Naive thymus-derived CD4-positive, alpha-beta T cell (primary cell): Measurements from ENCODE around the gene ITGA6. TPM values are rescaled to one million over a fixed set of nuclear protein-coding genes. Genes with fewer than 3 reads are reported as not detected.

Source experiments
- ATAC-seq: fragments of 150-1000 bp; cut with Tn5 transposase; 2 replicates; pipeline ENCODE4 v1.10.0; 2021; ENCODE audit warnings: mild to moderate bottlenecking, moderate library complexity
- CTCF ChIA-PET: fragments of 350-600 bp; sonication (Branson Sonifier 250); formaldehyde crosslinking; loops from one replicate; lab custom pipeline; 2021; ENCODE audit warnings: antibody characterized with exemption; lab: Charles Lee
- POLR2A ChIA-PET: fragments of 350-600 bp; sonication (Branson Sonifier 250); formaldehyde crosslinking; loops from one replicate; lab custom pipeline; 2021; ENCODE audit warnings: antibody characterized with exemption, inconsistent platforms; lab: Charles Lee
- DNase-seq, 9 donors: peaks; one replicate each; pipeline versions ENCODE4 v3.0.0 to v3.0.0-alpha.2; 2020 to 2022; ENCODE audit warnings: mixed read lengths in 1 of 9
- H3K27ac ChIP-seq: one replicate; pipeline ENCODE4 v1.7.0; 2013; ENCODE audit warnings: mild to moderate bottlenecking, low read depth, low read length, moderate library complexity
- H3K27me3 ChIP-seq, 2 donors: one replicate each; pipeline ENCODE4 v1.7.0; 2013; ENCODE audit warnings: low read length in 2 of 2, mild to moderate bottlenecking in 2 of 2, moderate library complexity in 2 of 2; ENCODE audit not compliant: control insufficient read depth in 2 of 2, insufficient read depth in 2 of 2
- H3K36me3 ChIP-seq, 3 experiments: 1 replicate in 2 of 3; 2 replicates in 1 of 3; pipeline ENCODE4 v1.7.0; 2013; ENCODE audit warnings: low read length in 3 of 3, mild to moderate bottlenecking in 3 of 3, moderate library complexity in 1 of 3; ENCODE audit not compliant: insufficient read depth in 3 of 3, control insufficient read depth in 2 of 3
- H3K4me1 ChIP-seq, 2 donors: one replicate each; pipeline ENCODE4 v1.7.0; 2013; ENCODE audit warnings: low read length in 2 of 2, mild to moderate bottlenecking in 2 of 2, moderate library complexity in 1 of 2; ENCODE audit not compliant: control insufficient read depth in 2 of 2, insufficient read depth in 2 of 2
- H3K4me3 ChIP-seq: 2 replicates; pipeline ENCODE4 v1.7.0; 2013; ENCODE audit warnings: mild to moderate bottlenecking, low read length
- H3K9me3 ChIP-seq, 3 experiments: 1 replicate in 2 of 3; 2 replicates in 1 of 3; pipeline ENCODE4 v1.7.0; 2013; ENCODE audit warnings: low read length in 3 of 3; ENCODE audit not compliant: control insufficient read depth in 2 of 3
- H3K27ac Mint-ChIP-seq, 9 donors: one replicate each; pipeline ENCODE4 v1.8.0; 2020 to 2022; ENCODE audit warnings: mixed read lengths in 9 of 9, mild to moderate bottlenecking in 8 of 9, moderate library complexity in 5 of 9, inconsistent platforms in 2 of 9
- H3K27me3 Mint-ChIP-seq, 5 donors: one replicate each; pipeline ENCODE4 v1.8.0; 2021 to 2022; ENCODE audit warnings: mixed read lengths in 5 of 5, mild to moderate bottlenecking in 1 of 5
- H3K36me3 Mint-ChIP-seq, 5 donors: one replicate each; pipeline ENCODE4 v1.8.0; 2020 to 2022; ENCODE audit warnings: mixed read lengths in 5 of 5, mild to moderate bottlenecking in 3 of 5, inconsistent platforms in 1 of 5
- H3K4me1 Mint-ChIP-seq, 7 donors: one replicate each; pipeline ENCODE4 v1.8.0; 2020 to 2022; ENCODE audit warnings: mixed read lengths in 7 of 7, mild to moderate bottlenecking in 3 of 7, inconsistent platforms in 1 of 7
- H3K4me3 Mint-ChIP-seq, 10 donors: one replicate each; pipeline ENCODE4 v1.8.0; 2020 to 2022; ENCODE audit warnings: mild to moderate bottlenecking in 10 of 10, mixed read lengths in 10 of 10, moderate library complexity in 6 of 10, inconsistent platforms in 2 of 10
- H3K9me3 Mint-ChIP-seq, 11 donors: one replicate each; pipeline ENCODE4 v1.8.0; 2020 to 2022; ENCODE audit warnings: mixed read lengths in 11 of 11, mild to moderate bottlenecking in 4 of 11, inconsistent platforms in 1 of 11, moderate library complexity in 1 of 11
- intact Hi-C, 2 donors: fragments of 100-400 bp; cut with micrococcal nuclease; formaldehyde crosslinking; loops; one replicate each; pipeline ENCODE4 v1.15.1; 2023
- polyA plus RNA-seq, 2 donors: library from polyadenylated mRNA; unstranded; fragments of 300-500 nt; fragmentation: Illumina TruSeq; gene quantifications; one replicate each; pipeline ENCODE4 v1.2.3, GENCODE V29; 2021
- total RNA-seq, 6 experiments: library from RNA in 5 of 6; stranded (reverse) in 5 of 6; gene quantifications; 1 replicate in 5 of 6; 2 replicates in 1 of 6; pipeline ENCODE4 v1.2.3 and lab custom pipeline; 2021 to 2026

The ITGA6 gene
- total and polyA plus RNA-seq, 7 experiments from 2014 or later: 13.1 to 179 (median 132) TPM

- Mint-ChIP-seq H3K9me3 (no peaks in the 10 kb centered on the region), H3K36me3 (peaks cover 0 to 26% (median 20%) of the 10 kb centered on the region in 5 donors), H3K4me1 (peaks cover 19 to 96% (median 91%) of the 10 kb centered on the region in 7 donors), H3K4me3 (peak overlapping the region in 8 of 10 donors; percentile 14 to 72 (median 48)), H3K27me3 (peaks cover 0 to 21% (median 0%) of the 10 kb centered on the region in 5 donors), H3K27ac (peak overlapping the region in 8 of 9 donors; percentile 13 to 98 (median 84))
- ChIA-PET CTCF (interaction anchor here (15.5 kb wide), 1 partner anchor 19 kb away, joined by 673 read pairs; the partner anchor contains the start of gene ITGA6), POLR2A (interaction anchor here (0.7 to 33.2 kb wide), 2 partner anchors 20 to 357 kb away, joined by 3 to 862 read pairs; partner anchors contain the start of gene ITGA6)
- ATAC-seq: no peak
- intact Hi-C loops: loop anchor here in 1 of 2 donors (1.0 kb wide), 1 partner anchor 12 kb away; no protein-coding TSS in a partner anchor
- no peaks in the 10 kb centered on the region for H3K9me3 ChIP-seq
- H3K4me3 ChIP-seq: no peak overlapping the region
- peaks cover 0 to 15% (median 0%) of the 10 kb centered on the region in 3 experiments for H3K36me3 ChIP-seq
- no peak overlapping the region for H3K27ac ChIP-seq
- no peak for DNase-seq
- peaks cover 4 to 79% of the 10 kb centered on the region in 2 donors for H3K4me1 ChIP-seq
- no peaks in the 10 kb centered on the region for H3K27me3 ChIP-seq
These were observed 27.2 kb downstream of the ITGA6 start for GRCh38 chr2:172454404-172455120.

GRCh38 chr2:172455121-172455515 is 27.7 kb downstream of the ITGA6 start:
- Histone ChIP-seq H3K9me3 (no peaks in the 10 kb centered on the region), H3K36me3 (peaks cover 0 to 15% (median 0%) of the 10 kb centered on the region in 3 experiments), H3K4me1 (peaks cover 9 to 79% of the 10 kb centered on the region in 2 donors), H3K4me3 (no peak overlapping the region), H3K27me3 (no peaks in the 10 kb centered on the region), H3K27ac (no peak overlapping the region)
- ChIA-PET CTCF (interaction anchor here (0.6 to 15.5 kb wide), 2 partner anchors 20 to 175 kb away, joined by 3 to 673 read pairs; partner anchors contain the start of gene ITGA6), POLR2A (interaction anchor here (33.2 kb wide), 1 partner anchor 20 kb away, joined by 862 read pairs; the partner anchor contains the start of gene ITGA6)
- Mint-ChIP-seq H3K36me3 (peaks cover 0 to 23% (median 21%) of the 10 kb centered on the region in 5 donors), H3K27ac (peak overlapping the region in 7 of 9 donors; percentile 75 to 98 (median 85)), H3K27me3 (peaks cover 0 to 19% (median 0%) of the 10 kb centered on the region in 5 donors), H3K9me3 (no peaks in the 10 kb centered on the region), H3K4me1 (peaks cover 21 to 96% (median 91%) of the 10 kb centered on the region in 7 donors), H3K4me3 (peak overlapping the region in 6 of 10 donors; percentile 8 to 72 (median 62))
- DNase-seq: peak in 2 of 9 donors; percentile 25 to 26
- peak; percentile 48 for ATAC-seq
- intact Hi-C loops: loop anchor here in 1 of 2 donors (1.0 kb wide), 1 partner anchor 13 kb away; no protein-coding TSS in a partner anchor

DNA sequence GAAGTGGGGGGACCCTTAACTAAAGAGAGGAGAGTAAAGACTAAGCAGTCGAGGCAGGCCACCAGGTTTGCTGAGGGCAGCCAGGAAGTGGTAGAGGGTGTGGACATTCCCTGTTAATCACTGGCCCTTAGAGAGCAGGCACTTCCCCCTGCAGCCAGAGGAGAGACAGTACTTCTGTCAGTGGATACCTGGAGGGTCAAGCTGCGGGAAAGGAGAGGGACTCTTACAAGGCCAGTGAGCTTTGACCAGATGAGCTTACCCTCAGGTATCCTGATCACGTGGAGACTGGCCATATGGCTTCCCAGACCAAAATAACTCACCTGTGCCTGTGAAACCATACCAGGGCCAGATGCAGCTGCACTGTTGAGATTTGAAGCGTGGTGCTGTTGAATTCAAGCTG is 28.6 kb downstream of the ITGA6 start:
- H3K36me3 Mint-ChIP-seq: peaks cover 0 to 19% (median 18%) of the 10 kb centered on the region in 5 donors
- peaks cover 16 to 81% of the 10 kb centered on the region in 2 donors for H3K4me1 ChIP-seq
- no peaks in the 10 kb centered on the region for H3K27me3 ChIP-seq
- no peaks in the 10 kb centered on the region for H3K9me3 Mint-ChIP-seq
- POLR2A ChIA-PET: interaction anchor here (0.5 to 33.2 kb wide), 2 partner anchors 21 to 367 kb away, joined by 3 to 862 read pairs; partner anchors contain the start of gene ITGA6
- H3K4me3 ChIP-seq: no peak overlapping the region
- H3K27ac ChIP-seq: no peak overlapping the region
- DNase-seq: no peak
- H3K36me3 ChIP-seq: peaks cover 0 to 15% (median 0%) of the 10 kb centered on the region in 3 experiments
- intact Hi-C loops: no loop called here
- H3K4me3 Mint-ChIP-seq: peak overlapping the region in 7 of 10 donors; percentile 37 to 72 (median 58)
- peak overlapping the region in 8 of 9 donors; percentile 72 to 98 (median 86) for H3K27ac Mint-ChIP-seq
- no peak for ATAC-seq
- peaks cover 0 to 21% (median 0%) of the 10 kb centered on the region in 5 donors for H3K27me3 Mint-ChIP-seq
- no peaks in the 10 kb centered on the region for H3K9me3 ChIP-seq
- CTCF ChIA-PET: interaction anchor here (15.5 kb wide), 1 partner anchor 21 kb away, joined by 673 read pairs; the partner anchor contains the start of gene ITGA6
- peaks cover 26 to 100% (median 95%) of the 10 kb centered on the region in 7 donors for H3K4me1 Mint-ChIP-seq

- Mint-ChIP-seq H3K4me1 (peaks cover 41 to 100% (median 95%) of the 10 kb centered on the region in 7 donors), H3K4me3 (peak overlapping the region in 8 of 10 donors; percentile 34 to 93 (median 84)), H3K36me3 (peaks cover 0 to 18% (median 14%) of the 10 kb centered on the region in 5 donors), H3K9me3 (no peaks in the 10 kb centered on the region), H3K27me3 (peaks cover 0 to 19% (median 0%) of the 10 kb centered on the region in 5 donors), H3K27ac (peak overlapping the region in 8 of 9 donors; percentile 74 to 98 (median 91))
- DNase-seq: no peak
- POLR2A ChIA-PET: interaction anchor here (33.2 kb wide), 1 partner anchor 23 kb away, joined by 862 read pairs; the partner anchor contains the start of gene ITGA6
- Histone ChIP-seq H3K9me3 (no peaks in the 10 kb centered on the region), H3K27me3 (no peaks in the 10 kb centered on the region), H3K4me3 (no peak overlapping the region), H3K27ac (peak overlapping the region; percentile 4), H3K36me3 (peaks cover 0 to 15% (median 0%) of the 10 kb centered on the region in 3 experiments), H3K4me1 (peaks cover 31 to 85% of the 10 kb centered on the region in 2 donors)
- ATAC-seq: no peak
- intact Hi-C loops: no loop called here
- CTCF ChIA-PET: interaction anchor here (15.5 kb wide), 1 partner anchor 22 kb away, joined by 673 read pairs; the partner anchor contains the start of gene ITGA6
These were observed 30.1 kb downstream of the ITGA6 start for GRCh38 chr2:172457536-172457935.

- H3K36me3 ChIP-seq: peaks cover 0 to 9% (median 0%) of the 10 kb centered on the region in 3 experiments
- POLR2A ChIA-PET: interaction anchor here (0.6 to 33.2 kb wide), 3 partner anchors 24 to 286 kb away, joined by 3 to 862 read pairs (median 4); partner anchors contain the start of gene ITGA6
- no peak overlapping the region for H3K4me3 ChIP-seq
- Mint-ChIP-seq H3K9me3 (no peaks in the 10 kb centered on the region), H3K4me3 (peak overlapping the region in 9 of 10 donors; percentile 64 to 96 (median 85)), H3K4me1 (peaks cover 52 to 100% (median 95%) of the 10 kb centered on the region in 7 donors), H3K36me3 (peaks cover 0 to 17% (median 8%) of the 10 kb centered on the region in 5 donors), H3K27me3 (peaks cover 0 to 17% (median 0%) of the 10 kb centered on the region in 5 donors), H3K27ac (peak overlapping the region in 8 of 9 donors; percentile 90 to 98 (median 92))
- intact Hi-C loops: no loop called here
- peak overlapping the region; percentile 69 for H3K27ac ChIP-seq
- H3K27me3 ChIP-seq: no peaks in the 10 kb centered on the region
- CTCF ChIA-PET: interaction anchor here (15.5 kb wide), 1 partner anchor 23 kb away, joined by 673 read pairs; the partner anchor contains the start of gene ITGA6
- ATAC-seq: no peak
- no peaks in the 10 kb centered on the region for H3K9me3 ChIP-seq
- H3K4me1 ChIP-seq: peaks cover 40 to 85% of the 10 kb centered on the region in 2 donors
- no peak for DNase-seq
These were observed 31.3 kb downstream of the ITGA6 start for GRCh38 chr2:172458561-172459124.
